Stimulated activated CD4-positive, alpha-beta T cell treated with anti-CD3 and anti-CD28 coated beads, TNF-alpha, amount 100 ng/mL, for 1 hour (primary cell): Measurements from ENCODE around the gene PLEKHN1.

ENCODE experiments used
- DNase-seq, 3 donors: peaks; one replicate each; pipeline ENCODE4 v3.0.0-alpha.2; 2020; ENCODE audit warnings: low read depth in 3 of 3, low spot score in 1 of 3

The PLEKHN1 gene

GRCh38 chr1:929712-930632, 36.3 kb upstream of the PLEKHN1 start:
- DNase-seq = no peak

GRCh38 chr1:930633-931138, 35.6 kb upstream of the PLEKHN1 start:
- DNase-seq = no peak

GRCh38 chr1:931380-932172, 34.7 kb upstream of the PLEKHN1 start:
- DNase-seq = no peak

- no peak for DNase-seq
Measured at GRCh38 chr1:932173-932510, 34.1 kb upstream of the PLEKHN1 start.

- no peak for DNase-seq
Measured at GRCh38 chr1:932776-933602, 33.3 kb upstream of the PLEKHN1 start.

GRCh38 chr1:933603-933940, 32.7 kb upstream of the PLEKHN1 start:
- DNase-seq = no peak

- DNase-seq = no peak
Measured at GRCh38 chr1:934991-935750, 31.1 kb upstream of the PLEKHN1 start.

- no peak for DNase-seq
Measured at GRCh38 chr1:935751-936231, 30.5 kb upstream of the PLEKHN1 start.

- no peak for DNase-seq
Measured at GRCh38 chr1:936348-937264, 29.7 kb upstream of the PLEKHN1 start.

- no peak for DNase-seq
Measured at GRCh38 chr1:937521-937920, 28.8 kb upstream of the PLEKHN1 start.

- DNase-seq = no peak
Measured at GRCh38 chr1:938088-938683, 28.1 kb upstream of the PLEKHN1 start.

GRCh38 chr1:938711-939489, 27.4 kb upstream of the PLEKHN1 start:
- no peak for DNase-seq

GRCh38 chr1:939511-940106, 26.7 kb upstream of the PLEKHN1 start:
- DNase-seq = no peak

GRCh38 chr1:940107-941014, 25.9 kb upstream of the PLEKHN1 start:
- DNase-seq = no peak

GRCh38 chr1:941015-941587, 25.2 kb upstream of the PLEKHN1 start:
- no peak for DNase-seq

- DNase-seq = no peak
Measured at GRCh38 chr1:941588-942383, 24.5 kb upstream of the PLEKHN1 start.
